ENCODE results near the gene ARHGAP9.
"Not testable (repeated sequence)": the region's sequence is repeated elsewhere in the genome, so short reads cannot be mapped to it uniquely, and the experiment has no call there.

Gene ARHGAP9

DNA sequence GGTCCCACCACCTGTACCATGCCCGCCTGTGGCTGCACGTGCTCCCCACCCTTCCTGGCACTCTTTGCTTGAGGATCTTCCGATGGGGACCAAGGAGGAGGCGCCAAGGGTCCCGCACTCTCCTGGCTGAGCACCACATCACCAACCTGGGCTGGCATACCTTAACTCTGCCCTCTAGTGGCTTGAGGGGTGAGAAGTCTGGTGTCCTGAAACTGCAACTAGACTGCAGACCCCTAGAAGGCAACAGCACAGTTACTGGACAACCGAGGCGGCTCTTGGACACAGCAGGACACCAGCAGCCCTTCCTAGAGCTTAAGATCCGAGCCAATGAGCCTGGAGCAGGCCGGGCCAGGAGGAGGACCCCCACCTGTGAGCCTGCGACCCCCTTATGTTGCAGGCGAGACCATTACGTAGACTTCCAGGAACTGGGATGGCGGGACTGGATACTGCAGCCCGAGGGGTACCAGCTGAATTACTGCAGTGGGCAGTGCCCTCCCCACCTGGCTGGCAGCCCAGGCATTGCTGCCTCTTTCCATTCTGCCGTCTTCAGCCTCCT is 23.4 kb downstream of the ARHGAP9 start:
- DNase-seq = peak; percentile 80

DNA sequence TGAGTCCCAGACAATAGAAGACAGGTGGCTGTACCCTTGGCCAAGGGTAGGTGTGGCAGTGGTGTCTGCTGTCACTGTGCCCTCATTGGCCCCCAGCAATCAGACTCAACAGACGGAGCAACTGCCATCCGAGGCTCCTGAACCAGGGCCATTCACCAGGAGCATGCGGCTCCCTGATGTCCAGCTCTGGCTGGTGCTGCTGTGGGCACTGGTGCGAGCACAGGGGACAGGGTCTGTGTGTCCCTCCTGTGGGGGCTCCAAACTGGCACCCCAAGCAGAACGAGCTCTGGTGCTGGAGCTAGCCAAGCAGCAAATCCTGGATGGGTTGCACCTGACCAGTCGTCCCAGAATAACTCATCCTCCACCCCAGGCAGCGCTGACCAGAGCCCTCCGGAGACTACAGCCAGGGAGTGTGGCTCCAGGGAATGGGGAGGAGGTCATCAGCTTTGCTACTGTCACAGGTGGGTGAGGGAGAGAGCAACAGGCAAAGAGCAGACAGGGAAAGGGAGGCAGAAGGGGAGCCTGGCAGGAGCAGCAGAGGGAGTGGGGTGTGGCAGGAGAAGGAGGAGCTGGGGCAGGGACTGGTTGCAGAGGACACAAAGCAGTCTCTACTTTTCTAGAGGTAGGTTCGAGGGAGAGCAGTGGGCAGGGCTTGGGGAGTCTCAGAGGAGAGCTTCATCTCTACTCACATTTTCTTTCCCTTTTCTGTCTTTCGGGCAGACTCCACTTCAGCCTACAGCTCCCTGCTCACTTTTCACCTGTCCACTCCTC is 24.1 kb downstream of the ARHGAP9 start:
- DNase-seq = no peak

DNA sequence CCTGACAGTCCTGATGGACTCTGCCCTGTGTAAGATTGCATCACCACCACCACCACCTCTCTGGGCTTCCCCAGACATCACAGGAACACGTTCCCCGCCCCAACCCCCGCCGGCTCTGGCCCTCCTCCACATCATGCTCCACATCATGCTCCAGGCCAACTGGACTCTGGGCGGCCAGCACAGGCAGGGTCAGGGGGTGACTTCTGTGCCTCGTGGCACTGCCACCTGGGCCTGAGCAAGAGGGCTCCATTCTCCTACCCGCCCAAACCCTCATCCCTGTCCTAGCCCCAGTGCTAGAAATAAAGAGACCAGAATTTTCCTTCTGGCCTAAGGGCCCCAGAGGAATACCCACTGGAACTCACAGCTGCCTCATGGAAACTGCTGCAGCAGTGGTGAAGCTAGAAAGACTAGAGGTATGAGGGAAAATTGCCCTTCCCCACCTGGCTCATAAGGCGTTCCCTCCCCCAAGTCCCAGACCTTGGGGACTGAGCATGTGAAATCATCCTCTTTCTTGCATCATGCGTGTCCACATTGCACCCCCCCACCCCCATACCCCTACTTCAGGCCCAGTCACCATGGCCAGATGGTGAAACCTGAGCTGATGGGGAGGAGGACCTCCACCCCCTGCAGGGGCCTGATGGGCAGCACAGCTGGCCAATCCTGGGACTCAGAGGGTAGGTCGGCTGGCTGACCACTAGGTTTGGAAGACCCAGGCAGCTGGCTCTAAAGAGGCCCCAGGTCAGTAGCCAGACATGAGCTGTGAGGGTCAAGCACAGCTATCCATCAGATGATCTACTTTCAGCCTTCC is 24.9 kb downstream of the ARHGAP9 start, which contains the start of gene INHBE:
Gene INHBE (plus strand): TSS at position 742 of the 808 bp plus-strand sequence. CDS start 230 bp downstream, outside the sequence.
- DNase-seq = no peak

DNA sequence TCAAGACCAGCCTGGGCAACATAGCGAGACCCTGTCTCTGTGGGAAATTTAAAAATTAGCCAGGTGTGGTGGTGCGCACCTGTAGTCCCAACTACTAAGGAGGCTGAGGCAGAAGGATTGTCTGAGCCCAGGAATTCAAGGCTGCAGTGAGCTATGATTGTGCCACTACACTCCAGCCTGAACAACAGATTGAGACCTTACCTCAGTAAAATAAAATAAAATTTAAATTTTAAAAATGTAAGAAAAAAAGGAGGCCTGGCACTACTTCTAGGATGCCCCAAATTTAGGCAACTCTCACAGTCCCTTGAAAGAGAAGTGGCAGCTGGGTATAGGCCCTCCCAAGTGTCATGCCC is 25.5 kb downstream of the ARHGAP9 start:
- no peak for DNase-seq

DNA sequence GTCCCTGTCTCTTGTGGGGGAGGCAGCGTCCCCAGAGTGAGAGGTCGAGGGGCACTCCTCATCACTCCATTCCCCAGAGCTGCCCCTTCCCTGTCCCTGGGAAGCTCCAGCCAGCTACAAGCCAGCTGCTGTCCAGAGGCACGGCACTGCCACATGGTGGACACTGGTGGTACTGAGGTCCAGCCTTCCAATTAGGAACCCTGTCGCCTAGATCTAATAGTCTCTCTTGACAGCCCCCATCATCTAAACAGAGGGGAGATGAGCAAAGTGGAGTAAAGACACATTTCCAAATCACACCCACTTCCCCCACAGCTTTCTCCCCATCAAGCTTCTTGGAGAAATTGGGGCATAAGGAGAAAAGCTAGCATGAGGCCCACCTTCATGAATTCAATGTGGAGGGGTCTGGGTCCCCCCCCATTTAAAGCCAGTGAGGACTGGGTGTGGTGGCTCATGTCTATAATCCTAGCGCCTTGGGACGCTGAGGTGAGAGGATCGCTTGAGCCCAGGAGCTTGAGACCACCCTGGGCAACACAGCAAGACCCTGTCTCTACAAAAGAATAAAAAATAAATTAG is 26.6 kb downstream of the ARHGAP9 start:
- DNase-seq = peak; percentile 83

DNA sequence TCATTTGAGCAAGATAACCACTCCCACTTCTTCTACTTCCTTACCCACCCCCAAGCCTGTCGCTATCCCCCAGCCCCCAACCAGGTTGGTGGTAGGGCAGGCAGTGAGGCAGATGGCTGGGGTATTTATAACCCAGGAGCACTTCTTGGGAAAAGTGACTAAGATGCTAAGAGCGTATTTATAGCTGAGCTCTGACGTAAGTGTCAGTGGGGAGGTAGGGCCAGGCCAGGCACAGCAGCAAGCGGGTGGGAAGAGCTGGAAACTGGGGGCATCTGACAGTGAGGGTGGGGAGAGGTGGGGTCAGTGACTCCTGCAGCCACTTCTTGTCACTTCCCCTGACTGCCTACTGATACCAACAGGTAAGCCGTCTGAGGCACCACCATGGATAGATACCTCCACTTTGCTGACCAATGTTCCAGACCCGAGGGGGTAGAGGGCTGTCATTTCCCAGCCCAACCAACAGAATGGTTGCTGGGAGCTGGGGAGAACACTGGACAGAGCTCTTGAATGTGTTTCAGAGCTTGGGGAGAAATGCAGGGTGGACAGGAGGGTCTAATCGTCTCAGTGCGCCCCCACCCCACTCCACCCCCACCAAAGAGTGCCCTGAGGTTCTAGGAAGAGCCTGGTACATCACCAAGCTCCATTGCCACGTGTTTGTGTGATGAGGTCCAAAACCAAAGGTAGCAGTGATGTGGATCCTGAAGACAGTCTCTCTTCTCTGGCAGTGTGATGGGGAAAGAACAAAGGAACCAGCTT is 27.3 kb downstream of the ARHGAP9 start:
- no peak for DNase-seq

DNA sequence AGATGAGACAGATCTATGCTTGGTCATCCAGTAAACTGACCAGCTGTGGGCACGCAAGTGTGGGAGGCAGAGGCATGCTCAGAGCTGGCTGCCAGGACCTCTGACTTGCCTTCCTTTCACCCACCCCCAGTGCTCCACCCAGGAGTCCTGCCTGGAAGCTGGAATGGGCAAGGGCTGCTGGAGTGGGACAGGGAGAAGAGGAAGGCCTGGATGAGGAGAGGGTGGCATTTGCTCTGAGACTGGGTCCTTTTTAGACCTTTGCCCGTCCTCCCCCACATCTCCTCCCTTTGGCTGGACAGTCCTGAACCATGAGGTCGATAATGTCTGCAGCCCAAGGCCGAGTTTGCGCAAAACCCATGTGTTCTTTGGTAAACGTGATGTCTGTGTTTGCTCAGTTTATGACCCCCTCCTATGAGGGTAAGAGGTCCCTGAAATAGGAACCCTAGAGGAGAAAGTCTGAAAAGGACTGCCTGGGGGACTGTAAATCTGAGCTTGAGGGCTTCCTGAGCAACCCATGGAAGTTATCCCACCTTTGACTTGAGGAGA is 28.4 kb downstream of the ARHGAP9 start:
- no peak for DNase-seq

- no peak for DNase-seq
Observed at GRCh38 chr12:57450057-57450456, 29.6 kb downstream of the ARHGAP9 start.

DNA sequence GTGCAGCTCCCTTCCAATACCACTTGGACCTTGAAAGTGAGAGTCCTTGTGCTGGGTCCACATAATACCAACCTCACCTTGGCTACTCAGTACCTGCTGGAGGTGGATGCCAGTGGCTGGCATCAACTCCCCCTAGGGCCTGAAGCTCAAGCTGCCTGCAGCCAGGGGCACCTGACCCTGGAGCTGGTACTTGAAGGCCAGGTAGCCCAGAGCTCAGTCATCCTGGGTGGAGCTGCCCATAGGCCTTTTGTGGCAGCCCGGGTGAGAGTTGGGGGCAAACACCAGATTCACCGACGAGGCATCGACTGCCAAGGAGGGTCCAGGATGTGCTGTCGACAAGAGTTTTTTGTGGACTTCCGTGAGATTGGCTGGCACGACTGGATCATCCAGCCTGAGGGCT is 30.3 kb downstream of the ARHGAP9 start:
- no peak for DNase-seq

- DNase-seq = no peak
Observed at GRCh38 chr12:57448669-57449068, 31.0 kb downstream of the ARHGAP9 start.

DNA sequence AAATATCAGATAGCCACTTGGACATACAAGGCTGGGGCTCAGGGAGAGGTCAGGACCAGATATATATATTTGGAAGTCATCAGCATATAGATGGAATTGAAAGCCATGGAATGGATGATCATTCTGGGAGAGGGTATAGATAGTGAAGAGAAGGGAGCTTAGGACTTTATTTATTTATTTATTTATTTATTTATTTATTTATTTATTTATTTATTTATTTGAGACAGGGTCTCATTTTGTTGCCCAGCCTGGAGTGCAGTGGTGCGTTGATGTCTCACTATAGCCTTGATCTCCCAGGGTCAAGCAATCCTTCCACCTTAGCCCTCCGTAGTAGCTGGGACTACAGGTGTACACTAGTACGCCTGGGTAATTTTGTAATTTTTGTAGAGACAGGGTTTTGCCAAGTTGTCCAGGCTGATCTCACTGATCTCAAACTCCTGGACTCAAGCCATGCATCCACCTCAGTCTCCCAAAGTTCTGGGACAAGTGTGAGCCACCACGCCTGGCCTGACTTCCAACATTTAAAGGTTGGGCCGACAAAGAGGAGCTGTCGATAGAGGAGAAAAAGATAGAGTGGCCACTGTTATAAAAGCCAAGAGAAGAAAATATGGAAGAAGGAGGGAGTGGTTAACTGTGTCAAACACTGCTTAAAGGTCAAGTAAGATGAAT is 33.2 kb downstream of the ARHGAP9 start:
- DNase-seq = no peak

DNA sequence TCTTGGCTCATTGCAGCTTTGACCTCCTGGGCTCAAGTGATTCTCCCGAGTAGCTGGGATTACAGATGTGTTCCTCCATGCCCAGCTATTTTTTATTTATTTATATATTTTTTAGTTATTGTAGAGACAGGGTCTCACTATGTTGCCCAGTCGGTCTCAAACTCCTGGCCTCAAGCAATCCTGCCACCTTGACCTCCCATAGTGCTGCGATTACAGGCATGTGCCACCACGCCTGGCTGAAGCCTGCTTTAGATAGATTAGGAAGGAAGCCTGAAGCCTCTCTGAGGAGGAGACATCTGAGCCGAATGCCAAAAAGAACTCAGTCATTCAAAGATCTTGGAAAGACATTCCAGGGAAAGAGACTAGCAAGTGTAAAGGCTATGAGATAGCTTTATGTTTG is 34.9 kb downstream of the ARHGAP9 start:
- peak; percentile 43 for DNase-seq

GRCh38 chr12:57444337-57444736 is 35.3 kb downstream of the ARHGAP9 start:
- DNase-seq = peak; percentile 46

DNA sequence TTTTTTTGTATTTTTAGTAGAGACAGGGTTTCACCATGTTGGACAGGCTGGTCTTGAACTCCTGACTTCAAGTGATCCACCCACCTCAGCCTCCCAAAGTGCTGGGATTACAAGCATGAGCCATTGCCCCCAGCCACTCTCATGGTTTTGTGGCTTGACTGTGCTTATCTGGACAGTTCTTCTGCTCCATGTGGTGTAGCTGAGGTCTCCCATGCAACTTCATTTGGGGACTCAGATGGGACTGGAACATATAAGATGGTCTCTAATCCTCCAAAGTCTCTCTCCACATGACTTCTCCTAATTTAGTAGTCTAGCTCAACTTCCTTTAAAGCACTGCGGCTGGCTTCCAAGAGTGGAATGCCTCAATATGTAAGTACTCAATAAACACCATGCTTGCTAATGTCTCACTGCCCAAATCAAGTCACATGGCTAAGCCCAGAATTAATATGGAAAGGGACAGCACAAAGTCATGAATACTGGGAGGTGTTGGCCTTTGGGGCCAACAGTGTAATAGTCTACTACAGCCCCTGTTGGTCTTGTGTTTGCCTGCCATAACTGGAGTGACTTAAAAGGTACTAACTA is 37.7 kb downstream of the ARHGAP9 start:
- peak; percentile 79 for DNase-seq

- not testable (repeated sequence) for DNase-seq
Observed at GRCh38 chr12:57441393-57441792, 38.3 kb downstream of the ARHGAP9 start.

- DNase-seq = no peak
Observed at GRCh38 chr12:57439762-57440266, 39.9 kb downstream of the ARHGAP9 start.

DNA sequence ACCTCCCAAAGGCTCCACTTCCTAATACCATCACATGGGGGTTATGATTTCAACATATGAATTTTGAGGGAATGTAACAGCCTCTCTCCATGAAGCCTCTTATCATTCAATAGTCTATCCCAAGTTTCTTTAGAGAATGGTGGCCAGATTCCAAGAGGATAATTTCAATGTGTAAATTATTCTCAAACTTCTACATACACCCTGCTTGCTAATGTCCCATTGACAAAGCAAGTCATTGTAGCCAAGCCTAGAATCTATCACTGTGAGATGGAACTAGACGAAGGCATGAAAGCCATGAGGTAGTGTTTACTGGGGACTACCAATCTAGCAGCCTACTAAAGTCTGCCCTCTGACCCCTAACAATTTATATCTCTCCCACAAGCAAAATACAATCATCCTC is 41.3 kb downstream of the ARHGAP9 start:
- DNase-seq = no peak

DNA sequence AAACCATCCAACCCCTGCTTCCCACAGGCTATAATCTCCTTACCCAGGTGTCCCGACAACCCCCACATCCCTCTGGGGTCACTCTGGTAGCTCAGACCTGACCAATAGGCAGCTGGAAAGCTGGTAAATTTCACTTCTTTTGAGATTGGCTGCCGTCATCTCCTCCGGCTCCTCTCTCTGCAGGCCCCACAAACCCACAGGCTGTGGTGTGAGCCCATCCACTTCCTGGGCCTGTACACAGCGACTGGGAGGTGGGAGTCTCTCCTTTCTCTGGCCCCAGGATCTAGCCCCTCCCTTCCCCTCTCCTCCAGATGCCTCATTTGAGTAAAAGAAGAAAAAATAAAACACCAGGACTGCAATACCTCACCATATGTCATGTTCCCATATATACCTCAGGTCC is 44.4 kb downstream of the ARHGAP9 start:
- peak; percentile 72 for DNase-seq

DNA sequence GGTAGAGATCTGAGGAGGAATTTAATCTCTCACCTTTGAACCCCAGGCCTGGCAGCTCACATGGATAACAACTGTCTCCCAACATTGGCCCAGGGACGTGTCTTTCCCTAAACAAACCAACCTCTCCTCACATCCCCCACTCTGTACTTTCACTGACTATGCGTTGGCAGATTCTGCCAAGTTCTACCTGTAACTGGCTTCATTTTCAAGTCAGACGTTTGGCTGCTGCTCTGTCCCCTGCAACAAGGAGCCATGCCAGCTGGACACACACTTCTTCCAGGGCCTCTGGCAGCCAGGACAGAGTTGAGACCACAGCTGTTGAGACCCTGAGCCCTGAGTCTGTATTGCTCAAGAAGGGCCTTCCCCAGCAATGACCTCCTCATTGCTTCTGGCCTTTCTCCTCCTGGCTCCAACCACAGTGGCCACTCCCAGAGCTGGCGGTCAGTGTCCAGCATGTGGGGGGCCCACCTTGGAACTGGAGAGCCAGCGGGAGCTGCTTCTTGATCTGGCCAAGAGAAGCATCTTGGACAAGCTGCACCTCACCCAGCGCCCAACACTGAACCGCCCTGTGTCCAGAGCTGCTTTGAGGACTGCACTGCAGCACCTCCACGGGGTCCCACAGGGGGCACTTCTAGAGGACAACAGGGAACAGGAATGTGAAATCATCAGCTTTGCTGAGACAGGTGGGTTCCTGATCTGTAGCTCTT is 45.0 kb downstream of the ARHGAP9 start, which contains the start of gene INHBC:
Gene INHBC (plus strand): TSS at position 268 of the 707 bp plus-strand sequence. CDS start 103 bp downstream, at position 371.
- DNase-seq = no peak

- no peak for DNase-seq
Observed at GRCh38 chr12:57433370-57433769, 46.3 kb downstream of the ARHGAP9 start.

Data from hematopoietic multipotent progenitor cell treated with erythropoietin and hydrocortisone succinate and interleukin-3 and kit ligand, for 4 days (in vitro differentiated cells).